ENCODE measurements around the gene PDHA1.
A peak's percentile ranks its signal among the peaks of the same experiment; 100 is the strongest.

Gene PDHA1

DNA sequence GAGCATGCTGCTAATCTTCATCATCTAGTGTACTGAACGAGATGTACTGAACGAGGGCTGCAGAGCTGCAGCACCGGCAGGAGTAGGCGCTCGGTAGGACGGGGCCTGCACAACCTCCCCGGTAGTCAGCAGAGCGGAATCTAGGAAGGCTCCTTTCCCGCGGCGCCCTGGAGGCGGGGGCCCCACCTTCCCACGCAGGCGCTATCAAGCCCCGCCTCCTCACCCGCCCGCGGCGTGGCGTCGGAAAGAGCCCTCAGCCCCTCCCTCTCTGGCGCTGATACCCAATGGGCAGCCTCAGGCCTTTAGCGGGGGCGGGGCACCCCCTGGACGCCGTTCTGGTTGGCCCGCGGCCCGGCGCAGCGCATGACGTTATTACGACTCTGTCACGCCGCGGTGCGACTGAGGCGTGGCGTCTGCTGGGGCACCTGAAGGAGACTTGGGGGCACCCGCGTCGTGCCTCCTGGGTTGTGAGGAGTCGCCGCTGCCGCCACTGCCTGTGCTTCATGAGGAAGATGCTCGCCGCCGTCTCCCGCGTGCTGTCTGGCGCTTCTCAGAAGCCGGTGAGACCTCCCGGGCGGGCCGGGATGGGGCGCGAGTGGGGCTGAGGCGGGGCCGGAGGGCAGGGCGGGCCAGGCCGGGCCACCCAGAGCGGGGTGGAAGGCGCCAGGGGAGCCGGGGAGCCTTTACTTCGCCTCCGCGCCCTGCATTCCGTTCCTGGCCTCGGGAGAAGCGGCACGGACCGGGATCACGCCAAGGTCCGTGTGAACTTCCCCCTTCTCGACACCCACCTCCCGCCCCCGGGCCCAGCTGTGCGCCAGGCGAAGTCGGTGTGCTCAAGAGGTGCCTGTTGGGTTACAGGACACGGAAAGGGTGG is at the start of gene PDHA1:
PDHA1 (plus strand) TSS at position 393 of the 874 bp plus-strand sequence; CDS start at position 504, 111 bp downstream.
- DNase-seq (ENCODE audit: low read depth in 2 of 2), result peak; percentile 81 to 82

DNA sequence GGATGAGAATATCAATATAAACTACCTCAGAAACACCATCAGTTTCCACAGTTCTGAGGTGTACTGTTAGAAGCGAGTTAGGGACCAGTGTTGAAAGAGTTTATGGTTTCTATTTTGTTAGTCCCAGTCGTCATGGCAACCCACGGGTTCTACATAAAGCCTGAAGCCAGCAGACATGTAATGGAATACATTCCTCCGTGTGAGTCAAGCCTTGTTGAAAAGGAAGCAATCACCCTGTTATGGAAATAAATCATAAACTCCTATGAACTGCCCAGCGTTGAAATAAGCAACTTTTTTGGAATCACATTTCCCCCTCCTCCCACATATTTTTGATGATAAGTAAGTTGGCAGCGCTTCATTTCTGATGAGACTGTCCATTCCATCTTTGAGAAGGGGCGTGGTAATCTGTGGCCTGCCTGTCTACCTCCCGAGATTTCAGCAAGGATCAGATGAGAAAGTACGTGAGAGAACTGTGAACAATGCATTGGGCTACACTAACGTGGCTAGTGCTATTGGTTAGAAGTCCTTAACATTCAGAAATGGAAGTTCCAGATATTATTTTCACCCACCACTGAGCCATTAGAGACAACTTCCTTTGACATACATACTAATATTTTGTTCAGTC is 40.4 kb upstream of the PDHA1 start:
- peak; percentile 67 to 71 for DNase-seq (ENCODE audit: low read depth in 2 of 2)

DNA sequence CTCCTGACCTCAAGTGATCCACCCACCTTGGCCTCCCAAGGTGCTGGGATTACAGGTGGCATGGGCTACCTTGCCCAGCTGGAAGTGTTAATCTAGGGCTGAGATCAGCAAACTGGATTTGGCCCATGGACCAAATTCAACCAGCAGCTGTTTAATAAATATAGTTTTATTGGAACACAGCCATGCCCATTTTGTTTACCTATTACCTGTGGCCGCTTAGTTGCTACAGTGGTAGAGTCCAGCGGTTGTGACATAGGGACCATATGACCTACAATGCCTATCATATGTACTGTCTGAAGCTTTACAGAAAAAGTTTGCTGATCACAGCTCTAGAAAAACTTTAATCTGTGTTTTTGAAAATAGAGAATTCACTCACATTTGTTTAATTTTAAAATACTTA is 17.2 kb upstream of the PDHA1 start:
- no peak for DNase-seq (ENCODE audit: low read depth in 2 of 2)

DNA sequence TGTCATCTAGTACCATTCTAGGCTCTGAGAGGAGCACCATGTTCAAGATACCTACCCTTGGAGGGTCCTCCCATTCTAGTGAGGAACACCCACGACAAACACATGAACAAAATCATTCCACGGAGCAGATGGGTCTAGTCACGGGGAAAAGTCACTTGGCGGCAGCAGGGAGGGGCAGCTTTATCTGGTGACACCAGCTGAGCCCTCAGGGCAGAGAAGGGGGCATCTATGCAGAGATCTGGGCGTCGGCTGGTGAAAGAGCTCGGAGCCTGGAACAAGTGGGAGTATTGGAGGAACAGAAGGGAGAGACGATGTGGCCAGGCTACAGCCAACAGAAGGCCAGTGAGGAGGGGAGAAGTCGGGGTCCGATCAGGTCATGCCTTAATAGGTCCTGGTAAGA is 11.9 kb upstream of the PDHA1 start:
- DNase-seq (ENCODE audit: low read depth in 2 of 2), result no peak

DNA sequence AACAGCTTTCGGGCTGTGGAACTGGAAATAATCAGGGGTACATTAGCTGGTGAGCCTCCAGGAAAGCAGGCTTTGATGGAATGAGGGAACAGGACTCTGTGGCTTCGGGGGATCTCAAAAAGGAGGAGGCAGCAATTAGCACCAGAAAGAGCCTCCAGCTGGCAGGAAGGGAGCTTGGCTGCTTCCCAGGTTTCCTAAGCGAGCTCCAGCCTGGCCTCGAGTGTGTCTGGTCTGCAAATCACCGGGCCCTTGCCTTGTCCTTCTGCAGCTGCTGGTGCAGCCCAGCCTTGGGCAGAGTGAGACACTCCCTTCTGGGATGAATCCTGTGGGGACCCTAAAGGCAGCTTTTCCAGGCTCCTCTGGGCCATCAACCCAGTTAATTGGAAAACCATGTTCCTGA is 10.7 kb upstream of the PDHA1 start:
- peak; percentile 5 to 10 for DNase-seq (ENCODE audit: low read depth in 2 of 2)

DNA sequence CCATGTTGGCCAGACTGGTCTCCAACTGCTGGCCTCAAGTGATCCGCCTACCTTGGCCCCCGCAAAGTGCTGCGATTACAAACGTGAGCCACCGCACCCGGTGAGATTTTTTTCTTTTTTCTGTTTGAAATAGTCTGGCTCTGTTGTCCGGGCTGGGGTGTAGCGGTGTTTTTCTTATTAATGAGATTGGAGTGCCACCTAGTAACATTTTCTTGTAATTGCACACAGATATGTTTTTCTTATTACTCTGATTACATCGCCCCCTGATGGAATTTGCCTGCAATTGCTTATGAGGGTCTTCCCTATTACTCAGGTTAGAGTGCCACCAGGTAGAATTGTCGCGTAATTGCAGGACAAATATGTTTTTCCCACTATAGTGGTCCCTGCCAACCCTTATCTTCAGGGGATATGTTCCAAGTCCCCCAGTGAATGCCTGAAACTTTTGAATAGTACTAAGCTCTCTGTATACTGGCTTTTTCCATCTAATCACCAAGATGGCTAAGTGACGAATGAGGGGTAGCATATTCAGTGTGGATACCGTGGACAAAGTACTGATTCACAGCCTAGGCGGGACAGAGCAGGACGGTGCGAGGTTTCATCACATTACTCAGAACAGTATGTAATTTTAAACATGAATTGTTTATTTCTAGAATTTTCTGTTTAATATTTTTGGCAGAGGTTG is 8.6 kb upstream of the PDHA1 start:
- no peak for DNase-seq (ENCODE audit: low read depth in 2 of 2)

DNA sequence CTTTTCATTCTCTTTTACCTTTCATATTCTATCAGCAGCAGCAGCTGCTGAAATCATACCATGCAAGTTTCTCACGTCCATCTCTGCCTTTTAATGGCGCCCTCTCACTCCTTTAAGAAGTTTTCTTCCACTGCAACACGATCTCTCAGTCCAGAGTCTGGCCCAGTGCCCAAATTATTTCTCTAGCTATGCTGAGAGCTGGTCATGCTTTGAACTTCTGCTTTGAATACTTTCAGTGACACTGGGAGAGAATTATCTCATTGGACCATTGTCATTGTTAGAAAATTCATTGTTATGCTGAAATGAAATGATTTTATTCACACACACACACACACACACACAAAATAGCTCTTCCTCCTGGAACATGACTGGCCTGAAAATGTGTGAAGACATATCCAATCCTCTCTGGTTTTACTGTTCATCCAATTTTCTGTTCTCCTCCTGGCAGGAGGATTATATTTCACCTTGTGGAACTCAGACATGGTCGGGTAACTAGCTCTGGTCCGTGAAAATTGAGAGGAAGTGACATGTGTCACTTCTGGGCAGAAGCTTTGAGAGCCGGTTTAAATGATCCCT is 1.3 kb upstream of the PDHA1 start:
- DNase-seq (ENCODE audit: low read depth in 2 of 2), result no peak

DNA sequence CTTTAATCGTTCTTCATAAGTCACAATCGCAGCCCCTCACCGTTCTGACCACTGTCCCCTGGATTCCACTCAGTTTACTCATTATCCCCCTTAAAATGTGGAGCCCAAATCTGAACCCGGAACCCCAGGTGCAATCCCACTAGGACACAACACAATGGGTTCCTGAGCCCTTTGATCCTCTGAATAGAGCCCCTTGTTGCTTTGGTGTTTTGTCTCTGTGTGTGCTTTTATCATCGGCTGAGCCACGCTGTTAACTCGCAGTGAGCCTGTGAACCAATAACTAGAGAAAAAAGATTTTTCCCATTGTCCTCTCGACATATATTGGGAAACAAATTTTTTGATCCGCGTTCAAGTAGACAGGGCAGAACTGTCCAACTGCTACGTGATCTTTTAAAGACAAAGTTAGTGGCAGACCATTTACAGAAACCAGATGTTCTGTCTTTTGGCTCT is 617 bp upstream of the PDHA1 start:
- DNase-seq (ENCODE audit: low read depth in 2 of 2), result no peak

DNA sequence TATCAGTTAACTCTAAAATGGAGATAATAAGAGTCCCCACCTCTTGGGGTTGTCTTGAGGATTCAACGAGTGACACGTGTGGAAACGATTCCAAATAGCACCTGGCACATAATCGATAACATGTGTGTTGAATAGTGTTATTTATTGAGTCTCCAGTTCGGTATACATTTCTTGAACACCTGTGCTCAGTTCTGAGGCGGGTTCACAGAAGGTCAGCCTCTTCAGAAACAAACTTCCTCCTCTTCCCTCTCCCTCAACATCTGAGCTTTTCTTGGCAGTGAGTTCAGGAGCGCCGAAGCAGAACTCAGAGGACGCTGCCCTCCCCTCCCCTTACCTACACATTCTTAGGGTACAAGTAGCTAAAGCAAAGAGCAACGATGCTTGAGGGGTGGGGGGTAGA is 934 bp downstream of the PDHA1 start:
- no peak for DNase-seq (ENCODE audit: low read depth in 2 of 2)

DNA sequence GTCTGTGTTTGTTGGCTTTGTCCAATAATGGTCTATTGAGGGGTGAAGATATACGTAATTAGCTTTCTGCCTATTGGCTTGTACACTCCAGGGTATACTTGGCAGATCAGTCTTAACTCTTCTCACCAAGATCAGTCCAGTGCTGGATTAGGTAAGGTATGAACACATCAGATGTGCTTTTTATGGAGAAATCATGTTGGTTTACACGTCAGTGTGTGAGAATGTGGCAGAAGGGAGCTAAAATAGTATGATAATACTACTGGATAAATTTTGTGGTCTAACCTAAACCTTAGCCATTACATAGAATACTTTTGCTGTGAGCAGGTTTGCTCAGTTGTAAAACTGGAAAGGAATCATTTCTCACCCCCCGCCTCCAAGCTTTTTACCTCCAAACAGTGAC is 4.2 kb downstream of the PDHA1 start:
- no peak for DNase-seq (ENCODE audit: low read depth in 2 of 2)

DNA sequence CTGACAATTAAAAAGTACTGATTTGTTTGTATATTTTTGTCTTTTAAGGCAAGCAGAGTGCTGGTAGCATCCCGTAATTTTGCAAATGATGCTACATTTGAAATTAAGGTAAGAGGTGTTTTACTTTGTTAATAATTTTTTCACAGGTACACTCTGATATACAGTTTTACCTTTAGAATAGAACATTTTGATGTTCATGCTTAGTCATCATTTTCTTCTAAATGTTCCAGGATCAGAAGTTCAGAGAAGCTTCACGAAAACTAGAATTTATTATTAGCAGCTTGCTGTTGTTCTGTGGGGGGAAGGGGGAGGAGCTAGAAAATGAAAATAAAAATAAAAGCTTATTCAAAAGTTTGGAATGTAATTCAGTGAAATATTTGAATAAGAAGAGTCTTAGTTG is 5.5 kb downstream of the PDHA1 start:
- DNase-seq (ENCODE audit: low read depth in 2 of 2), result no peak

DNA sequence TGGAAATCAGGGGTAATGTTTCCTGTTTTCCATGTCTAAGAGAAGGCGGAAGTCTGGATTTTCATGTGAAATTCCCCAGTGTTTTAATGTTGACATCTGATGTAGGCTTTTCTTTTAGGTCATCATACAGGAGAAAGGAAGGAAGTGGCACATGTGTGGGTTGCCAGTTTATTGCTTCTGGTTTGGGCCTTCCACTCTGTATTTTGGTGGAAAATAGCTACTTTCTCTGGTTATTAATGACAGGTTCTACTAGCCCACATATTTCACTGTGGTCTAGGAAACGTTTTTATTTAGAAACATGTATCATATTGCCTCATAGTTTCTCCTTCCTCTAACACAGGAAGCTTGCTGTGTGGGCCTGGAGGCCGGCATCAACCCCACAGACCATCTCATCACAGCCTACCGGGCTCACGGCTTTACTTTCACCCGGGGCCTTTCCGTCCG is 7.2 kb downstream of the PDHA1 start:
- DNase-seq (ENCODE audit: low read depth in 2 of 2), result no peak

DNA sequence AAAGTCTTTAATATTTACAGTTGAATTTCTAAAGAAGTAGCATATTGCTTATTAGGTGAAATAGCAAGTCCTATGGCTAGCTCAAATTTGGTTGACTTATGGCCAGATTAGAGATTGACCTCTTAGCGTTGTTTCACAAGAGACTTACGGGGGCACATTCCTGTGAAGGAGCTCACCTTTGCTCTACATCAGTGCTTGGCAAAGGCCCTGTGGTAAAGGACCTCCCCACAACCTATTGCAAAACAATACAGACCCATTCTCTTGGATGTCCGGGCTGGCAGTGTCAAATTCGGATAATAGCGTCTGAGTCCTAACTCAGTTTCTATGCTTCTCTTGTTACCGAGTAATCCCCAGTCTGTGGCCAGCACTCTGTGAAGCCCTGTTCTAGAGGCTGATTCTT is 10.9 kb downstream of the PDHA1 start:
- no peak for DNase-seq (ENCODE audit: low read depth in 2 of 2)

DNA sequence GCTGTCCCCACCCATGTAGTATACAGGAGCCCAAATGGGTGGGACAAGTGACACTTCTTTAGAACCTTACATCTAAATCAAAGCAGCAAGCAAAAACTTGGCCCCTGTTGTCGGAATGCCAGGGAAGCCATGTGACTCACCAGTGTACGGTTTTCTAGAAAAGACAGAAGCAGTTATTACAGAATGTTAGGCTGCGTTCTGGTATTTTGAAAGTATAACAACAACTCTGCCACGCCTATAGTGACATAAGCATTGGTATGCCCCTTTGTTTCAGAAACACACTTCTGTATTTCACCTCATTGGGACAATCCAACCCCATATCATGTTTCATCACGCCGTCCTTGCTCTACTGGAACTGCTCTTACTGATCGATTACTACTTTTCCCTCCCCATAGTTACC is 14.8 kb downstream of the PDHA1 start:
- no peak for DNase-seq (ENCODE audit: low read depth in 2 of 2)

DNA sequence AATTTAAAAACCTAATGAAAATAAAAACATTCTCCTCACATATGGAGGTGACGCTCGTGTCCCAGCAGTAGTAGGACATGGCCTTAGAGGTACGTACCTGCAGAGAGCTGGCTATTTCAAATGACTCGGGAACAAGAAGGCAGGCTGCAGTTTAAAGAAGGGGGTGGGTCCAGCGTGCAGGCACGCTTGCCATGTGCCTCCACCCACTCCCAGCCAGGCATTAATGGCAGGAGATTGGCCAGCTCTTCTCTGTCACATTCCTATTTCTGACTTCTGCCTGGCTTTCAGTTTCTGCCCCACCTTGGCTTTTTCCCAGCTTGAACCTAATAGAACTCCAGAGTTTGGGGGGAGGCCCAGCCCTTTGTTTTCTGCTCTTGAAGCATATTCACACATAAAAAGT is 17.2 kb downstream of the PDHA1 start:
- no peak for DNase-seq (ENCODE audit: low read depth in 2 of 2)

DNA sequence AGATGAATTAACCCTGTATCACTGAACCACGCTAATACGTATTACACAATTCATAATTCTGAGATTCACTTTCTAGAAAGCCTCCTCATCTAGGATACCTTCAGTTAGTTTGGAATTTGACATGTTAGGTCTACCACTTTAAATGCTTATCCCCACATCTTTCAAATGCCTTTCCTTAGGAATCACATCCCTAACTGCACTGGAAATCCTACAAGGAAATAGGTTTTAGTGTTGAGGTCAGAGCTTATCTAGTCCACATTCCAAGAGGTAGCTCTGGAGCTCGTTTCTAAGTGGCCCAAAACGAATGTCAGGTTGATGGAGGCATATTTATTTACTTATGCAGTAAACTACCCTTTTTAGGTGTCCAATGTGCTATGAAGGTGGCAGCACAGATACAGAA is 18.0 kb downstream of the PDHA1 start:
- no peak for DNase-seq (ENCODE audit: low read depth in 2 of 2)

DNA sequence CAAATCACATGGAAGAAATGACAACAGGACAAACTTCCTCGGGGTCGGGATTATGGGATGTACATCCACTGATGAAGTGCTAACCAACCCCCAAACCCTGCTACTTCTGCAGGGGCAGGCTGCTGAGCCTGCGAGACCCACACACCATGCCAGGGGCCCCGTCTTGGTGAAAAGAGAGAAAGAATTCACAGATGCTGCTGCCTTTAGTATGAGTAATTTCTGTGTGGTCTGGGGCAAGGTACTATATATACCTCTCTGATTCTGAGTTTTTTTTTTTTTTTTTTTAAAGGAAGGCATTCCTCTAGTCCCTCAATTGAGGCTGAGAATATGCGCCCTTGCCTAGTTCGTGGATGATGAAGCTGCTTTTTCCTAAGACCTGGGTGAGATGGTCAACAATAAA is 24.8 kb downstream of the PDHA1 start:
- no peak for DNase-seq (ENCODE audit: low read depth in 2 of 2)

DNA sequence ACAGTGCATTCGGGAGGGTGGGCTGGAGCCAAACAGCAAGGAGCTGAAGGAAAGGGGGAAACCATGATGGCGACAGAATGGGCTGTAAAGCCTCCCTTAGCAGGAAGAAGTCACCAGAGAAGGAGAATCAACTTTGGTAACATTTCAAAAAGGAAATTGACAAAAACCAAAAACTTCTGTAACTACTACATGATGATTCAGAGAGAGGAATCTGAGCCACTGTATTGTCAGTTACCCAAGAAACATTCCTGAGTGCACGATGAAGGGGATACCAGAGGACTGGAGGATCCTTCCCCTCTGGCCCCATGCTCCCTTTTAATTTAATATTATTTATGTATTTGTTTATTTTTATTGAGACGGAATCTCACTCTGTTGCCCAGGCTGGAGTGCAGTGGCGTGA is 26.3 kb downstream of the PDHA1 start:
- DNase-seq (ENCODE audit: low read depth in 2 of 2), result peak; percentile 30 to 37

DNA sequence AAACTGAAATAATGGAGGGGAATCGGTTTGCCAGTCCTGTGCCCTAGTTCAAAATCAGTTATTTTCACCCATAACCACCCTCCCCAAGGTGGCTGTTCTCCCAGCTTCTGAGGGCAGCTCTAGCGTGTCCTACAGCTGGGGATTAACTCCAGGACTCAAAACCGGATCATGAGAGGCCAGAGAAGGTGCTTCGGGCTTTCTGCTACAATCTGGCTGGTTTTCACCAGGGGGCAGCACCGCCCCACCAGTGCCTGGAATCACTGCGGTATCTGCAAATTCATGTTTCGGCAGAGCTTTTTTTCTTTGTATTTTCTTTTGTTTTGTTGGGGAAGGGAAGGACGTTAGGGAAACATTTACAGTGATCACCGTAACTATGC is 28.4 kb downstream of the PDHA1 start:
- peak; percentile 37 to 38 for DNase-seq (ENCODE audit: low read depth in 2 of 2)

DNA sequence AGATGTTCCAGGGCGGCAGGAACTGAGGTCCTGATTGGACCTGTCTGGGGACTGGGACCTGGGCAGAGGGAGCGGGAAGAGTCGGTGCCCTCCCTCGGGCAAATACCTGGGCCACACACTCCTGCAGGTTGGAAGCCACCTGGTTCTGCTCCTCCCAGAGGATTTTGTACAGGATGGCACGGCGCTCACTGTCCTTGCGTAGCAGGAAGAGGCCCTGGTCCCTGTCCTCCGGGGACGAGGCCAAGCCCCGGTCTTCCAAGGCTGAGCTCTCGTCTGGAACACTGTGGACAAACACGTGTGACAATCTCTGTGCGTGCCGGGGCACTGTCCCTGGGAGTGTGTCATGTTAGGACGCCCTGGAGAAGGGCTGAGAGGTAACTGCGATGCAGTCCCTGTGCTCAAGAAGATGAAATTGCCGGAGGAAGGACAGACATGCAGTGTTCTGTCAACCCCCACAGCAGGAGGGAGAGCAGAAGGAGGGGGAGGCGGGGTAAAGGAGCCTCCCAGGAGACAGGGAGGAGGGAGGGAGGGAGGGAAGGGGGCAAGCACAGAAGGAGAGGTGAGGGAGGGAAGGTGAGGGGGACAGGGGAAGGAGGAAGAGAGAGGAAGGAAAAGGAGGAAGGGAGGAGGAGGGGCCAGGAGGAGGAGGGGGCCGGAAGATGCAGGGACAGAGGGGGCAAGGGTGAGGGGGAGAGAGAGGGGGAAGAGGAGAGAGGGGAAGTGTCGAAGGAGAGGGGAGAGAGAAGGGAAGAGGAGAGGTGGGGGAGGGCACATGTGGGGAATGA is 29.0 kb downstream of the PDHA1 start:
- no peak for DNase-seq (ENCODE audit: low read depth in 2 of 2)

DNA sequence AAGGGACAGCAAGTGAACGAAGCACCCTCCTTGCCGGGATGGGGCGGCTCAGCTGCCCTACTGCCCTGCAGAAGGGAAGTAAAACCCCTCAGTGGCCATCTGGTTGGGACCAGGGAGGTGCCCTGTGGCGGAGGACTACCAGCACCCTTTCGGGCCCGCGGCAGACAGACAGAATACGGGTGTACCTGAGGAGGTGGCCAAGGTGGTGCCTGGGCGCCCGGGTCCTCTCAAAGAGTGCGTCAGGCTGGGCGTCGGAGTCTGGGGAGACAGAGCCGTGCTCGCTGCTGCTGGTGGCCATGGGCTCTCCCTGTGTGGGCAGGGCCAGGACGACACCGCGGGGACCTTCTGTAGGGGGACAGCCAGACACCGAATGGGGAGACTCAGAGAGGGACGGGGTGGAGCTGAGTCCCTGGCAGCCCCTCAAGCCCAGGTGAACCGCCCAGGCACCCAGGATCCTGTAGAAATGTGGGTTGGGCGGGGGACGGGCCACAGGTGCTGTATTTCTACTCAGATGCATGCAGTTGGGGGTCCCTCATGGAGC is 29.7 kb downstream of the PDHA1 start:
- no peak for DNase-seq (ENCODE audit: low read depth in 2 of 2)

All from fibroblast of skin of left quadriceps (primary cell).